Measurements from ENCODE around the gene C7orf57. TPM values are rescaled to one million over a fixed set of nuclear protein-coding genes. Genes with fewer than 3 reads are reported as not detected.
"Not testable (repeated sequence)": the region's sequence is repeated elsewhere in the genome, so short reads cannot be mapped to it uniquely, and the experiment has no call there.

The C7orf57 gene
- total and polyA plus RNA-seq, 2 donors (not counting 1 experiment from before 2014, with no cell fraction given), result not detected

GRCh38 chr7:48077423-48077822, 42.1 kb downstream of the C7orf57 start:
- no peak overlapping the region for H3K27ac ChIP-seq (ENCODE audit: low read length in 2 of 2)
- no peaks in the 10 kb centered on the region for H3K4me1 ChIP-seq (ENCODE audit: control insufficient read depth in 2 of 2, insufficient read depth in 2 of 2, low read length in 2 of 2)
- DNase-seq, result no peak
- H3K4me3 Mint-ChIP-seq, result no peak overlapping the region
- H3K4me3 ChIP-seq (ENCODE audit: control extremely low read depth in 1 of 5, extremely low read depth in 1 of 5, insufficient read depth in 1 of 5, low read depth in 2 of 5, low read length in 4 of 5), result no peak overlapping the region
- ChIA-PET POLR2A (no interaction called here), CTCF (interaction anchor here (0.6 to 1.1 kb wide), 2 partner anchors 32 to 132 kb away, joined by 3 read pairs; no protein-coding TSS in a partner anchor)
- peaks cover 15% of the 10 kb centered on the region for H3K27me3 Mint-ChIP-seq
- WGBS (ENCODE audit: insufficient coverage), result 100% methylated on average over 1 of the region's 1 CpG
- no peaks in the 10 kb centered on the region for H4K20me1 ChIP-seq (ENCODE audit: control insufficient read depth, insufficient read depth, low read length, poor library complexity, severe bottlenecking)
- H3K79me2 ChIP-seq (ENCODE audit: control insufficient read depth, insufficient read depth, low read length), result no peaks in the 10 kb centered on the region
- intact Hi-C loops (cut with micrococcal nuclease), result no loop called here
- no peaks in the 10 kb centered on the region for H3K9me3 ChIP-seq (ENCODE audit: control extremely low read depth in 1 of 3, control insufficient read depth in 2 of 3, insufficient read depth in 1 of 3, low read length in 2 of 3)
- no peaks in the 10 kb centered on the region for H3K36me3 ChIP-seq (replicated peaks in 1 of 2; ENCODE audit: control extremely low read depth in 1 of 2, control insufficient read depth in 1 of 2, extremely low read depth in 1 of 2, insufficient read depth in 2 of 2, low read length in 1 of 2)
- H3K9ac ChIP-seq (ENCODE audit: low read length), result no peak overlapping the region
- H3K27ac Mint-ChIP-seq, result no peak overlapping the region
- no peak for TF ChIP-seq CTCF (IDR thresholded peaks at IDR 0.05)
- TF ChIP-seq EZH2 (IDR thresholded peaks at IDR 0.05; ENCODE audit: borderline replicate concordance, insufficient read depth, low read depth, low read length, poor library complexity, severe bottlenecking), result no peak
- no peak overlapping the region for H2AFZ ChIP-seq (ENCODE audit: insufficient read depth, low read depth, low read length, poor library complexity, severe bottlenecking)
- ATAC-seq (ENCODE audit: low read depth), result no peak
- no peak overlapping the region for H3K4me2 ChIP-seq (replicated peaks; ENCODE audit: low read depth, low read length, poor library complexity, severe bottlenecking)
- no peaks in the 10 kb centered on the region for H3K9me3 Mint-ChIP-seq (ENCODE audit: insufficient read depth)
- no peaks in the 10 kb centered on the region for H3K27me3 ChIP-seq (replicated peaks in 1 of 4; ENCODE audit: control extremely low read depth in 1 of 4, control insufficient read depth in 3 of 4, insufficient read depth in 4 of 4, low read length in 3 of 4)
- H3K4me1 Mint-ChIP-seq, result no peaks in the 10 kb centered on the region

- no CpG with 5 or more reads among the region's 2 CpGs for WGBS (ENCODE audit: insufficient coverage)
- no peak for TF ChIP-seq EZH2 (IDR thresholded peaks at IDR 0.05; ENCODE audit: borderline replicate concordance, insufficient read depth, low read depth, low read length, poor library complexity, severe bottlenecking)
Measured at GRCh38 chr7:48078470-48078869, 43.1 kb downstream of the C7orf57 start.

GRCh38 chr7:48082378-48082777, 47.0 kb downstream of the C7orf57 start:
- H3K9me3 ChIP-seq (ENCODE audit: control extremely low read depth in 1 of 3, control insufficient read depth in 2 of 3, insufficient read depth in 1 of 3, low read length in 2 of 3); H3K27ac Mint-ChIP-seq; H3K4me3 Mint-ChIP-seq; DNase-seq; H2AFZ ChIP-seq (ENCODE audit: insufficient read depth, low read depth, low read length, poor library complexity, severe bottlenecking); H3K36me3 ChIP-seq (replicated peaks in 1 of 2; ENCODE audit: control extremely low read depth in 1 of 2, control insufficient read depth in 1 of 2, extremely low read depth in 1 of 2, insufficient read depth in 2 of 2, low read length in 1 of 2); H4K20me1 ChIP-seq (ENCODE audit: control insufficient read depth, insufficient read depth, low read length, poor library complexity, severe bottlenecking); H3K27ac ChIP-seq (ENCODE audit: low read length in 2 of 2); H3K9me3 Mint-ChIP-seq (ENCODE audit: insufficient read depth); ATAC-seq (ENCODE audit: low read depth); POLR2A ChIA-PET; H3K4me2 ChIP-seq (replicated peaks; ENCODE audit: low read depth, low read length, poor library complexity, severe bottlenecking); intact Hi-C loops (cut with micrococcal nuclease); H3K79me2 ChIP-seq (ENCODE audit: control insufficient read depth, insufficient read depth, low read length); H3K27me3 ChIP-seq (replicated peaks in 1 of 4; ENCODE audit: control extremely low read depth in 1 of 4, control insufficient read depth in 3 of 4, insufficient read depth in 4 of 4, low read length in 3 of 4); H3K4me3 ChIP-seq (ENCODE audit: control extremely low read depth in 1 of 5, extremely low read depth in 1 of 5, insufficient read depth in 1 of 5, low read depth in 2 of 5, low read length in 4 of 5); H3K9ac ChIP-seq (ENCODE audit: low read length): not testable (repeated sequence)
- H3K4me1 Mint-ChIP-seq, result peaks cover 29% of the 10 kb centered on the region
- CTCF ChIA-PET, result interaction anchor here (0.9 to 1.8 kb wide), 3 partner anchors 28 to 145 kb away, joined by 3 to 8 read pairs (median 3); no protein-coding TSS in a partner anchor
- H3K27me3 Mint-ChIP-seq, result peaks cover 12% of the 10 kb centered on the region
- peaks cover 10 to 20% of the 10 kb centered on the region in 2 donors for H3K4me1 ChIP-seq (ENCODE audit: control insufficient read depth in 2 of 2, insufficient read depth in 2 of 2, low read length in 2 of 2)

More at GRCh38 chr7:48078470-48078869, 43.1 kb downstream of the C7orf57 start:
- no peak for ATAC-seq (ENCODE audit: low read depth)
- H3K9me3 Mint-ChIP-seq (ENCODE audit: insufficient read depth), result no peaks in the 10 kb centered on the region
- Histone ChIP-seq H3K36me3 (replicated peaks in 1 of 2; ENCODE audit: control extremely low read depth in 1 of 2, control insufficient read depth in 1 of 2, extremely low read depth in 1 of 2, insufficient read depth in 2 of 2, low read length in 1 of 2) (no peaks in the 10 kb centered on the region), H4K20me1 (ENCODE audit: control insufficient read depth, insufficient read depth, low read length, poor library complexity, severe bottlenecking) (no peaks in the 10 kb centered on the region), H3K4me2 (replicated peaks; ENCODE audit: low read depth, low read length, poor library complexity, severe bottlenecking) (no peak overlapping the region), H3K9me3 (ENCODE audit: control extremely low read depth in 1 of 3, control insufficient read depth in 2 of 3, insufficient read depth in 1 of 3, low read length in 2 of 3) (no peaks in the 10 kb centered on the region), H3K9ac (ENCODE audit: low read length) (no peak overlapping the region), H3K27me3 (replicated peaks in 1 of 4; ENCODE audit: control extremely low read depth in 1 of 4, control insufficient read depth in 3 of 4, insufficient read depth in 4 of 4, low read length in 3 of 4) (no peaks in the 10 kb centered on the region), H3K4me1 (ENCODE audit: control insufficient read depth in 2 of 2, insufficient read depth in 2 of 2, low read length in 2 of 2) (no peaks in the 10 kb centered on the region), H3K79me2 (ENCODE audit: control insufficient read depth, insufficient read depth, low read length) (no peaks in the 10 kb centered on the region), H3K4me3 (ENCODE audit: control extremely low read depth in 1 of 5, extremely low read depth in 1 of 5, insufficient read depth in 1 of 5, low read depth in 2 of 5, low read length in 4 of 5) (no peak overlapping the region), H3K27ac (ENCODE audit: low read length in 2 of 2) (no peak overlapping the region), H2AFZ (ENCODE audit: insufficient read depth, low read depth, low read length, poor library complexity, severe bottlenecking) (no peak overlapping the region)
- DNase-seq, result no peak
- no peaks in the 10 kb centered on the region for H3K4me1 Mint-ChIP-seq
- intact Hi-C loops (cut with micrococcal nuclease), result no loop called here
- H3K4me3 Mint-ChIP-seq, result no peak overlapping the region
- ChIA-PET CTCF (interaction anchor here (1.1 kb wide), 1 partner anchor 31 kb away, joined by 3 read pairs; no protein-coding TSS in a partner anchor), POLR2A (no interaction called here)
- H3K27me3 Mint-ChIP-seq, result peaks cover 15% of the 10 kb centered on the region
- no peak overlapping the region for H3K27ac Mint-ChIP-seq
